Measurements from ENCODE around the gene WIPI1.

WIPI1 gene

DNA sequence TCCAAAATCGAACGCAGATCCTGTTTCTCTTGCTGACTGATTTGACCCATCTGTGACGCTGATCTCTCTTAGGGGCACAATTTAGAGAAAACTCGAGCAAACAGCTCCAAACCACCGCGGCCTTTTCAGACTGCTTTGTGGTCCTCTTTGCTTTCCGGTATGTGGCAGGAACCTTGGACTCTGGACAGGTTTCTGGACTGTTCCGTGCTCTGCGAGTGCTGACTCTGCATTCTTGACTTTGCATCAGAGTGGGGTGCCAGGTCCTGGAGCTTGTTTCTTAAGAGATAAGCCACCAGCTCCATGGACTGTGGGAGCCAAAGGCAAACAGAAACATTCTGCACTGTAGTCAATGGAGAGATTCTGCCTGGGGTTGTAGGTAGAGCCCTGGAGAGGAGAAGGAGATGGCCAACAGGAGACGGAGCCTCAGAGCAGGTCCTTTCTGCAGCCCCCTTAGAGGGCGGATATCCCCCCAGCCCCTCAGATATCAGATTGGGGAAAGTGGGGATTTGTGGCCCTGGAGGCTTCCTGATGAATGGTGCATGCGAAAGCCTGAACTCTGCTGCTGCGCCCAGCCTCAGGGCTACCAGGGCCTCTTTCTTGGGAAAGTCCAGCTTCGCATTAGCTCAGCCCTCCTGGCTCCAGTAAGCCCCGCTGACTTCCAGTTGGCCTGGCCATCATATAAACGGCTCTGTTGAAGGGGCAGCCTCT, 65.6 kb downstream of the WIPI1 start:
- DNase-seq (ENCODE audit: extremely low read depth, low read depth) = no peak
- H3K4me3 ChIP-seq (replicated peaks; ENCODE audit: low read depth, low read length) = no peak overlapping the region
- TF ChIP-seq, protein P1, sequence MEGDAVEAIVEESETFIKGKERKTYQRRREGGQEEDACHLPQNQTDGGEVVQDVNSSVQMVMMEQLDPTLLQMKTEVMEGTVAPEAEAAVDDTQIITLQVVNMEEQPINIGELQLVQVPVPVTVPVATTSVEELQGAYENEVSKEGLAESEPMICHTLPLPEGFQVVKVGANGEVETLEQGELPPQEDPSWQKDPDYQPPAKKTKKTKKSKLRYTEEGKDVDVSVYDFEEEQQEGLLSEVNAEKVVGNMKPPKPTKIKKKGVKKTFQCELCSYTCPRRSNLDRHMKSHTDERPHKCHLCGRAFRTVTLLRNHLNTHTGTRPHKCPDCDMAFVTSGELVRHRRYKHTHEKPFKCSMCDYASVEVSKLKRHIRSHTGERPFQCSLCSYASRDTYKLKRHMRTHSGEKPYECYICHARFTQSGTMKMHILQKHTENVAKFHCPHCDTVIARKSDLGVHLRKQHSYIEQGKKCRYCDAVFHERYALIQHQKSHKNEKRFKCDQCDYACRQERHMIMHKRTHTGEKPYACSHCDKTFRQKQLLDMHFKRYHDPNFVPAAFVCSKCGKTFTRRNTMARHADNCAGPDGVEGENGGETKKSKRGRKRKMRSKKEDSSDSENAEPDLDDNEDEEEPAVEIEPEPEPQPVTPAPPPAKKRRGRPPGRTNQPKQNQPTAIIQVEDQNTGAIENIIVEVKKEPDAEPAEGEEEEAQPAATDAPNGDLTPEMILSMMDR (IDR thresholded peaks at IDR 0.05; ENCODE audit: low read depth, low read length, missing control alignments) = no peak

DNA sequence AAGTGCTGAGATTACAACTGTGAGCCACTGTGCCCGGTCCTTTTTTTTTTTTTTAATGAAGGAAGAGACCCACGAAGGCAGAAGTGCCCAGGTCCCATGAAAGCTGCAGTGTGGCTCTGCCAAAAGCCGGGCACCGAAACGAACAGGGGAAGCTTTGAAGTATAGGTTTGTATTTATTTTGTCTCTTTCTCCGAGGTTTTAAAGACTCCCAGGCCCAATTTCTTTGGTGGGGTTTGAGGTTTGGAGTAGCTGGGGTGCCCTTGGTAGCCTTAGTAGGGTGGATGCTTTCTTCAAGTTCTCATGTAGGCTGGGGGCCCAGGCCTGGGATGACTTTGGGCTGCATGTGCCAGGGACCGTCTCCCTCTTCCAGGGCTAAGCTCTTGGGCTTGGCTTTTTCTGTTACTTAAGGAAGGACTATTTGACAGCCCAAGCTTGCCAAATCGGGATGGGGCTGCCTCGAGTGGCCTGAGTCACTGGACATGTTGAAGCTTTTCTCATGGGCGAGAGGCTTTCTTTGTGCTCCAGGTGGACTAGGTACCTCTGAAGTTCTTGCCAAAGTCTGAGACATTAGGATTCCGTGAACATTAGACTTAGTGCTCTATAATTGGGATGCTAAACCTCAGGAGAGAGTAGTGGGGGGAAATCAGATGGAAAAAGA, 66.3 kb downstream of the WIPI1 start:
- no peak for DNase-seq (ENCODE audit: extremely low read depth, low read depth)
- H3K4me3 ChIP-seq (replicated peaks; ENCODE audit: low read depth, low read length) = no peak overlapping the region
- TF ChIP-seq, protein P1 (IDR thresholded peaks at IDR 0.05; ENCODE audit: low read depth, low read length, missing control alignments) = no peak

DNA sequence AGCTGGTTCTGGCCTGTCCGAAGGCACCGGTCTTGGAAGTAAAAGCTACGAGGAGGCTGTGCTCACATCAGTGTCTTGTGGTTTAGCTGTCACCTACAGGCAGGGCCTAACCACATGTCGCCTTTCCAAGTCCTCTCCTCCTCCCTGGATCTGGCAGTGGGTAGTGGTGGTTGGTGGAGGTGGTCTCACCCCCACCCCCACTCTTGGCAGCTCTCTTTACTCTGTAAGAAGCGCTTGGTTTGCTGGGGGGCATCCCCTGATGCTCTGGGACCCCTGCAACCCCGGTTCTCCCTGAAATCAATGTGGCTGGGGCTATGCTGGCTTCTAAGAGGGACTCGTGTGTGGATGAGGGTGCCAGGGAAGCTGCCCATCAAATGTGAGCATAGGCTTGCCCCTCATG, 68.3 kb downstream of the WIPI1 start:
- no peak overlapping the region for H3K4me3 ChIP-seq (replicated peaks; ENCODE audit: low read depth, low read length)
- DNase-seq (ENCODE audit: extremely low read depth, low read depth) = no peak
- TF ChIP-seq, protein P1 (IDR thresholded peaks at IDR 0.05; ENCODE audit: low read depth, low read length, missing control alignments) = no peak

DNA sequence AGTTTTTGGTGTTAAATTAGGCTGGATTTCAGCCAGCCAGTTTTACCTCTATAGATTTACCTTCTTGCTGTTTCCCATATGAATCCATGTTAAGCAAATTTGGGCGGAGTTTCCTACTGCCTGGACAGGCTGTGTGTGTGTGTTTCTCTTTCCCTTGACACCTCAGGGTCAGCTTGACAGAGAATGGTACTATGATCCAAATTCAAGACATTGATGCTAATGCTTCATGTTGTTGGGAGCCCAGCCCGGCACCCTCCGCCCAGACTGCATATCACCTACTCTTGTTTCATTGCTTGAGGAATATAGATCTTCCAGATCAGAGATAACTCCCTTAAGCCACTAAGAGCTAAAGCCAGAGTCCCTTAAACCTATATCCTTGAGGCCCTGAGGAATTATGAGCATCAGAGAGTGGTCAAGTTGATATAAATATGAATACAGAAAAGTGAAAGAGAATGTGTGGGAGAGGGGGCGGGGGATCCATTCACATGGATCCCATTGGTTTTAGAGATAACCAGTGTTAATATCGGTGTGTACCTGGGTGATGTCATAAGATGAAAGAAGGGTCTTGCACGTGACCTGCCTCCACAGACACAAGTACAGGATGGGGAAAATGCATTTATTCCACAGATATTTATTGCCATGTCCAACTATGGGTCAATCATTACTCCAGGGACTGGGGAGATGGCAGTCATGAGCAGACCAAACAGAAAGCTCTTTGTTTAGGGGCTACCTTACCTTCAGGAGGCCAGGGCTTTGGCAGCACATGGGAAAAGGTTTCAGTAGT, 69.7 kb downstream of the WIPI1 start:
- no peak overlapping the region for H3K4me3 ChIP-seq (replicated peaks; ENCODE audit: low read depth, low read length)
- no peak for DNase-seq (ENCODE audit: extremely low read depth, low read depth)
- TF ChIP-seq, protein P1 (IDR thresholded peaks at IDR 0.05; ENCODE audit: low read depth, low read length, missing control alignments) = no peak

DNA sequence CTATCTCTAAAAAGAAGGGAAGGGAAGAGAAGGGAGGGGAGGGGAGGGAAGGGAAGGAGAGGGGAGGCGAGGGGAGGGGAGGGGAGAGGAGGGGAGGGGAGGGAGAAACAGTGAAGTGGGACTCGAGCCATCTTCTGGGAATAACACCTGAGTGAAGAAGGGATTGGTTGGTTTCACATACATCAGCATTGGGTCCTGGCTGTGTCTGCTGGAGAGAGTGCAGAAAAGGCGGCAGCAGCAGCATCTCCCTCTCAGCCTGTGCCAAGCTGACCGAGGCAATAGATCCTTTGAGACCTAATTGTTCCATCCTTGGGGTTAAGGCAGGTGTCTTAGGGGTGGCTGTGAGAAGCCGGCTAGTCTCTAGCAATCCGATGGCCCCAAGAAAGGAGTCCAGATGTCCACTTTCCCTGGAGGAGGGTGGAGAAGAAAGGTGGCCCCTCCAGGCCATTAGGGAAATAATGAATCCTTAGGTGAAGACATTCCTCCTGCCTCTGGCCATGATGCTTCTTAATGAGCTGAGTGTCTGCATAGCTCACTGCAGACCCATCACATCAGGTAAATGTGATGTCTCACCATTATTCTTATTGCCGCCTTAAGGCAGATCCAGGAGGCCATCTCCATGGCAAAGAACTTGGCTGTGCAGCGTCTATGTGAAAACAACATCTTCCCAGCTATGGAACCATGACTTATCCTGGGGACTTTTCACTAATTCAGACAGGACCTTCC, 71.6 kb downstream of the WIPI1 start:
- no peak overlapping the region for H3K4me3 ChIP-seq (replicated peaks; ENCODE audit: low read depth, low read length)
- DNase-seq (ENCODE audit: extremely low read depth, low read depth) = no peak
- TF ChIP-seq, protein P1 (IDR thresholded peaks at IDR 0.05; ENCODE audit: low read depth, low read length, missing control alignments) = no peak

DNA sequence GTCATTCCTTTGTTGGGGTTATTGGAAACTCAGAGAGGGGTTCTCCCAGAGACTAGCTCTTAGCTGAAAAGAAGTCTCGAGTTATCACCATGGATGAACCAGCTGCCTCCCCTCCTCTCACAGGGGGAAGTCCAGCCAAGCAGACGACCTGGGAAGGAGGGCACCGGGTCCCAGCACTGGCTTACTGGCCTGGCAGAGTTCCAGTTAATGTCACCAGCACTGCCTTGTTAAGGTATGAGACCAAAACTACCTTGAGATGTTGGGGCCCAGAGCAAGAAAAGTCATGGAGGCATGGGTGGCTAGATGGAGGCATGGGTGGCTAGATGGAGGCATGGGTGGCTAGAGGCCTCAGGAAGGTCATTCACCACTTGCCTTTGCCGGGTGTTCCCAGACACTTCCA, 72.4 kb downstream of the WIPI1 start:
- TF ChIP-seq, protein P1 (IDR thresholded peaks at IDR 0.05; ENCODE audit: low read depth, low read length, missing control alignments) = no peak
- no peak overlapping the region for H3K4me3 ChIP-seq (replicated peaks; ENCODE audit: low read depth, low read length)
- DNase-seq (ENCODE audit: extremely low read depth, low read depth) = no peak

Data from HFF-Myc (cell line).